Fibroblast of villous mesenchyme (primary cell): Measurements from ENCODE around the gene AGPAT4. TPM values are rescaled to one million over a fixed set of nuclear protein-coding genes. Genes with fewer than 3 reads are reported as not detected.

Experiments
- DNase-seq: peaks from one replicate; pipeline ENCODE4 v3.0.0-alpha.2; 2010; ENCODE audit warnings: low read depth
- H3K4me3 ChIP-seq: 2 replicates; pipeline ENCODE4 v1.5.1; 2011; ENCODE audit warnings: low read depth, mild to moderate bottlenecking, low read length
- CTCF ChIP-seq: IDR thresholded peaks from 2 replicates; pipeline ENCODE4 v1.5.1; 2012; ENCODE audit warnings: low read depth, mild to moderate bottlenecking, low read length; ENCODE audit not compliant: insufficient read depth
- total RNA-seq: library from RNA; depleted of rRNA; stranded (reverse); fragments of >200 nt; gene quantifications from 2 replicates; pipeline ENCODE4 v1.2.3, GENCODE V29; 2012

The AGPAT4 gene
- total RNA-seq, 1 donor: 11.2 TPM

- DNase-seq: no peak
- no peak overlapping the region for H3K4me3 ChIP-seq
- TF ChIP-seq CTCF: no peak
Measured at GRCh38 chr6:161108916-161109315, 164.9 kb downstream of the AGPAT4 start.

GRCh38 chr6:161107779-161108730 lies 165.8 kb downstream of the AGPAT4 start:
- no peak for DNase-seq
- no peak for TF ChIP-seq CTCF
- no peak overlapping the region for H3K4me3 ChIP-seq

GRCh38 chr6:161105408-161105807 lies 168.5 kb downstream of the AGPAT4 start:
- TF ChIP-seq CTCF: no peak
- no peak for DNase-seq

GRCh38 chr6:161104966-161105365 lies 168.9 kb downstream of the AGPAT4 start:
- peak; percentile 56 for DNase-seq
- no peak overlapping the region for H3K4me3 ChIP-seq
- no peak for TF ChIP-seq CTCF

More at GRCh38 chr6:161105408-161105807, 168.5 kb downstream of the AGPAT4 start:
- no peak overlapping the region for H3K4me3 ChIP-seq

- DNase-seq: no peak
- TF ChIP-seq CTCF: no peak
- H3K4me3 ChIP-seq: no peak overlapping the region
Measured at GRCh38 chr6:161103475-161103874, 170.4 kb downstream of the AGPAT4 start.

GRCh38 chr6:161101517-161101916 lies 172.3 kb downstream of the AGPAT4 start:
- no peak for DNase-seq
- TF ChIP-seq CTCF: peak; percentile 40

More at GRCh38 chr6:161101517-161101916, 172.3 kb downstream of the AGPAT4 start:
- H3K4me3 ChIP-seq: no peak overlapping the region
